ENCODE measurements around the gene DAG1. TPM values are rescaled to one million over a fixed set of nuclear protein-coding genes. Genes with fewer than 3 reads are reported as not detected.

DAG1 gene
- total and polyA plus RNA-seq, 10 of the 15 experiments (the other 5 are each of a cell fraction or from before 2014, with no cell fraction given): 0.33 to 16.3 (median 9.2) TPM

DNA sequence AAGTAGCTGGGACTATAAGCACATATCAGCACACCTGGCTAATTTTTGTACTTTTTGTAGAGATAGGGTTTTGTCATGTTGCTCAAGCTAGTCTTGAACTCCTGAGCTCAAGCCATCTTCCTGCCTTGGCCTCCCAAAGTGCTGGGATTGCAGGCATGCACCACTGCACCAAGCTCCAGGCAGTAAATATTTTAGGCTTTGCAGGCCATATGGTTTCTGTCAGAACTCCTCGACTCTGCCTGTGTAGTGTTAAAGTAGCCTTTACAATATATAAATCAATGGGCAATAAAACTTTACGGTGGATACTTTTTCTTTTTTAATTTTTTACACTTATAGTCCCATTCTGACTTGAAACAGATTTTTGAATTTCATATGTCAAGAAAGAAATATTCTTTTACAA, 41.6 kb downstream of the DAG1 start:
- Histone ChIP-seq H3K9me3 (replicated peaks; ENCODE audit: control insufficient read depth, insufficient read depth, low read length) (no peaks in the 10 kb centered on the region), H3K79me2 (ENCODE audit: control insufficient read depth, insufficient read depth, low read length) (no peaks in the 10 kb centered on the region), H3K4me2 (ENCODE audit: control insufficient read depth, insufficient read depth) (no peak overlapping the region), H3K27ac (ENCODE audit: control insufficient read depth, insufficient read depth) (no peak overlapping the region), H3K9ac (ENCODE audit: control insufficient read depth, insufficient read depth, low read length) (no peak overlapping the region), H3K27me3 (replicated peaks in 1 of 2; ENCODE audit: control insufficient read depth in 2 of 2, insufficient read depth in 2 of 2, low read length in 1 of 2) (no peaks in the 10 kb centered on the region), H4K20me1 (ENCODE audit: control insufficient read depth, insufficient read depth) (no peaks in the 10 kb centered on the region), H3K4me3 (no peak overlapping the region), H3K4me1 (ENCODE audit: control insufficient read depth, insufficient read depth, low read length) (no peaks in the 10 kb centered on the region), H3K36me3 (ENCODE audit: control insufficient read depth in 2 of 2, insufficient read depth in 2 of 2, low read length in 1 of 2) (peaks cover 2 to 25% of the 10 kb centered on the region in 2 experiments), H2AFZ (ENCODE audit: control insufficient read depth, low read depth, low read length) (no peak overlapping the region)
- in situ Hi-C loops (cut with MboI) (no loop called here), intact Hi-C loops (cut with micrococcal nuclease; ENCODE audit: unreplicated experiment) (no loop called here)
- WGBS (ENCODE audit: insufficient coverage, insufficient replicate concordance, low lambda C conversion rate, missing lambda C conversion rate): 100% methylated on average over 2 of the region's 2 CpGs
- SMC1A ChIA-PET (ENCODE audit: uncharacterized antibody, unreplicated experiment): interaction anchor here (1.3 to 1.8 kb wide), 2 partner anchors 11 to 40 kb away, joined by 3 read pairs; no protein-coding TSS in a partner anchor
- no peak for TF ChIP-seq YBX1 (IDR thresholded peaks at IDR 0.05)
- no peak for TF ChIP-seq SUZ12 (IDR thresholded peaks at IDR 0.05; ENCODE audit: unreplicated experiment)
- TF ChIP-seq, protein P1, sequence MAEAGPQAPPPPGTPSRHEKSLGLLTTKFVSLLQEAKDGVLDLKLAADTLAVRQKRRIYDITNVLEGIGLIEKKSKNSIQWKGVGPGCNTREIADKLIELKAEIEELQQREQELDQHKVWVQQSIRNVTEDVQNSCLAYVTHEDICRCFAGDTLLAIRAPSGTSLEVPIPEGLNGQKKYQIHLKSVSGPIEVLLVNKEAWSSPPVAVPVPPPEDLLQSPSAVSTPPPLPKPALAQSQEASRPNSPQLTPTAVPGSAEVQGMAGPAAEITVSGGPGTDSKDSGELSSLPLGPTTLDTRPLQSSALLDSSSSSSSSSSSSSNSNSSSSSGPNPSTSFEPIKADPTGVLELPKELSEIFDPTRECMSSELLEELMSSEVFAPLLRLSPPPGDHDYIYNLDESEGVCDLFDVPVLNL (IDR thresholded peaks at IDR 0.05; ENCODE audit: low read depth, low read length): no peak
- no peak for TF ChIP-seq ETV6 (conservative IDR thresholded peaks at IDR 0.05 in 1 of 2, IDR thresholded peaks at IDR 0.05 in 1 of 2; ENCODE audit: borderline replicate concordance in 1 of 2, low read depth in 1 of 2)
- no peak for TF ChIP-seq CREB1 (IDR thresholded peaks at IDR 0.05; ENCODE audit: low read depth)
- TF ChIP-seq CREM (IDR thresholded peaks at IDR 0.05; ENCODE audit: low read depth): no peak
- TF ChIP-seq EGR1 (IDR thresholded peaks at IDR 0.05; ENCODE audit: borderline replicate concordance in 1 of 2, low read depth in 2 of 2, low read length in 2 of 2): no peak
- no peak for TF ChIP-seq STAT3 (IDR thresholded peaks at IDR 0.05; ENCODE audit: low read depth, low read length)
- TF ChIP-seq TCF12 (IDR thresholded peaks at IDR 0.05; ENCODE audit: low read depth, low read length): no peak
- FAIRE-seq (no peak), DNase-seq (ENCODE audit: low read depth, low spot score) (no peak), ATAC-seq (no peak)
- CTCF ChIA-PET: interaction anchor here (0.6 to 1.4 kb wide), 3 partner anchors 13 to 178 kb away, joined by 3 to 4 read pairs (median 3); no protein-coding TSS in a partner anchor
- RAD21 ChIA-PET (ENCODE audit: unreplicated experiment): no interaction called here
- POLR2A ChIA-PET: no interaction called here
- no TSS peak for BruUV-seq (replicated peaks)

All from GM12878 (cell line).